ENCODE data around the gene CHD5.

DNA sequence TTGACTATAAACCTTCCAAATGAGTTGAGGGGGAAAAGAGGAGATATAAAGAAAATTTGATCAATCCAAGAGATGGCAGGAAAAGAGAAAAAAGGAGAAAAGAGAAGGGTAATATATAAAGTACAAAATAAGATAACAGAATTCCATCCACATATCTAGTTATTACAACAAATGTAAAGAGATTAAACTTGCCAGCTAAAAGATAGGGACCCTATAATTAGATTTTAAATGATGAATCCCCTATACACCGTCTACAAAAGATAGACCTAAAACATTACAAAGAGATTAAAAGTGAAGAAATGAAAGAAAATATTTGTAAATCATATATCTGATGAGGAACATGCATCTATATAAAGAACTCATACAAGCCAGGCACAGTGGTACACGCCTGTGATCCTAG lies 63.1 kb downstream of the CHD5 start:
- TF ChIP-seq, protein P1, sequence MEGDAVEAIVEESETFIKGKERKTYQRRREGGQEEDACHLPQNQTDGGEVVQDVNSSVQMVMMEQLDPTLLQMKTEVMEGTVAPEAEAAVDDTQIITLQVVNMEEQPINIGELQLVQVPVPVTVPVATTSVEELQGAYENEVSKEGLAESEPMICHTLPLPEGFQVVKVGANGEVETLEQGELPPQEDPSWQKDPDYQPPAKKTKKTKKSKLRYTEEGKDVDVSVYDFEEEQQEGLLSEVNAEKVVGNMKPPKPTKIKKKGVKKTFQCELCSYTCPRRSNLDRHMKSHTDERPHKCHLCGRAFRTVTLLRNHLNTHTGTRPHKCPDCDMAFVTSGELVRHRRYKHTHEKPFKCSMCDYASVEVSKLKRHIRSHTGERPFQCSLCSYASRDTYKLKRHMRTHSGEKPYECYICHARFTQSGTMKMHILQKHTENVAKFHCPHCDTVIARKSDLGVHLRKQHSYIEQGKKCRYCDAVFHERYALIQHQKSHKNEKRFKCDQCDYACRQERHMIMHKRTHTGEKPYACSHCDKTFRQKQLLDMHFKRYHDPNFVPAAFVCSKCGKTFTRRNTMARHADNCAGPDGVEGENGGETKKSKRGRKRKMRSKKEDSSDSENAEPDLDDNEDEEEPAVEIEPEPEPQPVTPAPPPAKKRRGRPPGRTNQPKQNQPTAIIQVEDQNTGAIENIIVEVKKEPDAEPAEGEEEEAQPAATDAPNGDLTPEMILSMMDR (IDR thresholded peaks at IDR 0.05 in 4 of 5, conservative IDR thresholded peaks at IDR 0.05 in 1 of 5): no peak
- no peak for TF ChIP-seq POLR2A (IDR thresholded peaks at IDR 0.05)

Measured in gastrocnemius medialis (tissue), 4 donors.